SK-N-SH (cell line): Measurements from ENCODE around the gene CHD6.

Experiments
- FOXM1 ChIP-seq: IDR thresholded peaks from 2 replicates; pipeline ENCODE4 v1.4.0; 2012; ENCODE audit warnings: low read depth, mild to moderate bottlenecking
- JUND ChIP-seq: IDR thresholded peaks from 2 replicates; pipeline ENCODE4 v1.4.0; 2012
- RCOR1 ChIP-seq: fragments of 150-350 bp; IDR thresholded peaks from 2 replicates; pipeline ENCODE4 v1.6.1; 2017; ENCODE audit warnings: antibody characterized with exemption, low read length
- RXRA ChIP-seq: IDR thresholded peaks from 2 replicates; pipeline ENCODE4 v1.4.0; 2012; ENCODE audit warnings: low read depth, mild to moderate bottlenecking, borderline replicate concordance
- TF ChIP-seq, protein P1 (sequence below): fragments of 200-600 bp; sonication (generic); IDR thresholded peaks from 2 replicates; pipeline ENCODE4 v1.6.1; 2017; ENCODE audit warnings: antibody characterized with exemption, mild to moderate bottlenecking, moderate library complexity
- TF ChIP-seq, protein P2 (sequence below): IDR thresholded peaks from 2 replicates; pipeline ENCODE4 v1.6.1; 2012; ENCODE audit warnings: mild to moderate bottlenecking, low read depth, low read length, moderate library complexity
- TF ChIP-seq, protein P3 (sequence below): IDR thresholded peaks from 2 replicates; pipeline ENCODE4 v1.4.0; 2012; ENCODE audit warnings: low read depth

DNA sequence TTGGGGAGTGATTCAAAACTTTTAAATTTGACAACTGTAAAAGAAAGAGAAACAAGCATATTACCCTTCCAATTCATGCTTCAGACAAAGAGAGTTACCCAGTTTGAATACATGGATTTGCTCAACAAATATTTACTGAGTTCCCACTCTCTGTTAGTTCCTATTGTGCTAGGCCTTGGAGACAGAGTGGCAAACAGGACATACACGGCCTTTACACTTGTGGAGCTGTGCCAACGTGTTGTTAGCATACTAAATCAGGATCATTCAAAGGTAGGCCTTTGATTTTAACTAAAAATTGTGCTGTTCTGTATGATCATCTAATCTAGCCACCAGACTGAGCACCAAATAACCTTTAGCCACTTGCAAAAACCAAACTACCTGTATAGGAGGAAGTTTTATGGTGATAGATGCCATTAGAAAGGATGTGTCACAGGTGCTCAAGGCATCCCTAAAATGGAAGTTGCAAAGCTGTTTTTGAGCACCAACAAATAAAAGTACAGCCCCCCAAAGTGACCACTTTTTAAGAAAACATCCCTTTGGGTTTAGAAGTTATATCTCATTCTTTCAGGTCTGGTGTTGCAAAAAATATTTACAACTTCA, 84.5 kb downstream of the CHD6 start:
- TF ChIP-seq, protein P1, sequence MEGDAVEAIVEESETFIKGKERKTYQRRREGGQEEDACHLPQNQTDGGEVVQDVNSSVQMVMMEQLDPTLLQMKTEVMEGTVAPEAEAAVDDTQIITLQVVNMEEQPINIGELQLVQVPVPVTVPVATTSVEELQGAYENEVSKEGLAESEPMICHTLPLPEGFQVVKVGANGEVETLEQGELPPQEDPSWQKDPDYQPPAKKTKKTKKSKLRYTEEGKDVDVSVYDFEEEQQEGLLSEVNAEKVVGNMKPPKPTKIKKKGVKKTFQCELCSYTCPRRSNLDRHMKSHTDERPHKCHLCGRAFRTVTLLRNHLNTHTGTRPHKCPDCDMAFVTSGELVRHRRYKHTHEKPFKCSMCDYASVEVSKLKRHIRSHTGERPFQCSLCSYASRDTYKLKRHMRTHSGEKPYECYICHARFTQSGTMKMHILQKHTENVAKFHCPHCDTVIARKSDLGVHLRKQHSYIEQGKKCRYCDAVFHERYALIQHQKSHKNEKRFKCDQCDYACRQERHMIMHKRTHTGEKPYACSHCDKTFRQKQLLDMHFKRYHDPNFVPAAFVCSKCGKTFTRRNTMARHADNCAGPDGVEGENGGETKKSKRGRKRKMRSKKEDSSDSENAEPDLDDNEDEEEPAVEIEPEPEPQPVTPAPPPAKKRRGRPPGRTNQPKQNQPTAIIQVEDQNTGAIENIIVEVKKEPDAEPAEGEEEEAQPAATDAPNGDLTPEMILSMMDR: no peak
- TF ChIP-seq RXRA (no peak), FOXM1 (no peak), JUND (no peak), RCOR1 (no peak)
- TF ChIP-seq, protein P2, sequence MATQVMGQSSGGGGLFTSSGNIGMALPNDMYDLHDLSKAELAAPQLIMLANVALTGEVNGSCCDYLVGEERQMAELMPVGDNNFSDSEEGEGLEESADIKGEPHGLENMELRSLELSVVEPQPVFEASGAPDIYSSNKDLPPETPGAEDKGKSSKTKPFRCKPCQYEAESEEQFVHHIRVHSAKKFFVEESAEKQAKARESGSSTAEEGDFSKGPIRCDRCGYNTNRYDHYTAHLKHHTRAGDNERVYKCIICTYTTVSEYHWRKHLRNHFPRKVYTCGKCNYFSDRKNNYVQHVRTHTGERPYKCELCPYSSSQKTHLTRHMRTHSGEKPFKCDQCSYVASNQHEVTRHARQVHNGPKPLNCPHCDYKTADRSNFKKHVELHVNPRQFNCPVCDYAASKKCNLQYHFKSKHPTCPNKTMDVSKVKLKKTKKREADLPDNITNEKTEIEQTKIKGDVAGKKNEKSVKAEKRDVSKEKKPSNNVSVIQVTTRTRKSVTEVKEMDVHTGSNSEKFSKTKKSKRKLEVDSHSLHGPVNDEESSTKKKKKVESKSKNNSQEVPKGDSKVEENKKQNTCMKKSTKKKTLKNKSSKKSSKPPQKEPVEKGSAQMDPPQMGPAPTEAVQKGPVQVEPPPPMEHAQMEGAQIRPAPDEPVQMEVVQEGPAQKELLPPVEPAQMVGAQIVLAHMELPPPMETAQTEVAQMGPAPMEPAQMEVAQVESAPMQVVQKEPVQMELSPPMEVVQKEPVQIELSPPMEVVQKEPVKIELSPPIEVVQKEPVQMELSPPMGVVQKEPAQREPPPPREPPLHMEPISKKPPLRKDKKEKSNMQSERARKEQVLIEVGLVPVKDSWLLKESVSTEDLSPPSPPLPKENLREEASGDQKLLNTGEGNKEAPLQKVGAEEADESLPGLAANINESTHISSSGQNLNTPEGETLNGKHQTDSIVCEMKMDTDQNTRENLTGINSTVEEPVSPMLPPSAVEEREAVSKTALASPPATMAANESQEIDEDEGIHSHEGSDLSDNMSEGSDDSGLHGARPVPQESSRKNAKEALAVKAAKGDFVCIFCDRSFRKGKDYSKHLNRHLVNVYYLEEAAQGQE: no peak
- TF ChIP-seq, protein P3, sequence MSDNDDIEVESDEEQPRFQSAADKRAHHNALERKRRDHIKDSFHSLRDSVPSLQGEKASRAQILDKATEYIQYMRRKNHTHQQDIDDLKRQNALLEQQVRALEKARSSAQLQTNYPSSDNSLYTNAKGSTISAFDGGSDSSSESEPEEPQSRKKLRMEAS: no peak
